ENCODE results near the gene CFAP46.

DNA sequence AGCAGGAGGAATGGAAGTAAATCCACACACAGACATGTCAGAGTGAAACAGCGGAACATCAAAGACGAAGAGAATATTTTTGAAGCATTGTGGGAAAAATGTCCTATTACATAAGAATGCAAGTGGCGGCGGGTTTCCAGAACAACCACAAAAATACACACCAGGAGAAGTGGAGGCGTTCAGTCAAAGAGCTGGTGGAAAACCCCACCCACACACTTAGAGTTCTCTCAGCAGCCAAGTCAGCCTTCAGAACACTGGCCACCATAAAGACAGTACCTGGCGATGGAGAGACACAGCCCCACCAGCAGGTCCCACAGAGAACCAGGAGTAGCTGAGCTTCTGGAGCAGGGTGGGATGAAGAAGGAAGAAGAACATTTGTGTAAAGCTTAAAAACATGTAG lies 180.1 kb downstream of the CFAP46 start:
- TF ChIP-seq, protein P1, sequence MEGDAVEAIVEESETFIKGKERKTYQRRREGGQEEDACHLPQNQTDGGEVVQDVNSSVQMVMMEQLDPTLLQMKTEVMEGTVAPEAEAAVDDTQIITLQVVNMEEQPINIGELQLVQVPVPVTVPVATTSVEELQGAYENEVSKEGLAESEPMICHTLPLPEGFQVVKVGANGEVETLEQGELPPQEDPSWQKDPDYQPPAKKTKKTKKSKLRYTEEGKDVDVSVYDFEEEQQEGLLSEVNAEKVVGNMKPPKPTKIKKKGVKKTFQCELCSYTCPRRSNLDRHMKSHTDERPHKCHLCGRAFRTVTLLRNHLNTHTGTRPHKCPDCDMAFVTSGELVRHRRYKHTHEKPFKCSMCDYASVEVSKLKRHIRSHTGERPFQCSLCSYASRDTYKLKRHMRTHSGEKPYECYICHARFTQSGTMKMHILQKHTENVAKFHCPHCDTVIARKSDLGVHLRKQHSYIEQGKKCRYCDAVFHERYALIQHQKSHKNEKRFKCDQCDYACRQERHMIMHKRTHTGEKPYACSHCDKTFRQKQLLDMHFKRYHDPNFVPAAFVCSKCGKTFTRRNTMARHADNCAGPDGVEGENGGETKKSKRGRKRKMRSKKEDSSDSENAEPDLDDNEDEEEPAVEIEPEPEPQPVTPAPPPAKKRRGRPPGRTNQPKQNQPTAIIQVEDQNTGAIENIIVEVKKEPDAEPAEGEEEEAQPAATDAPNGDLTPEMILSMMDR (IDR thresholded peaks at IDR 0.05; ENCODE audit: borderline replicate concordance, extremely low read depth, low read length, poor library complexity, severe bottlenecking): no peak
- no peak for TF ChIP-seq EZH2 (IDR thresholded peaks at IDR 0.05; ENCODE audit: borderline replicate concordance, low read depth, low read length, severe bottlenecking)
